ENCODE measurements around the gene SDK2.

The SDK2 gene

DNA sequence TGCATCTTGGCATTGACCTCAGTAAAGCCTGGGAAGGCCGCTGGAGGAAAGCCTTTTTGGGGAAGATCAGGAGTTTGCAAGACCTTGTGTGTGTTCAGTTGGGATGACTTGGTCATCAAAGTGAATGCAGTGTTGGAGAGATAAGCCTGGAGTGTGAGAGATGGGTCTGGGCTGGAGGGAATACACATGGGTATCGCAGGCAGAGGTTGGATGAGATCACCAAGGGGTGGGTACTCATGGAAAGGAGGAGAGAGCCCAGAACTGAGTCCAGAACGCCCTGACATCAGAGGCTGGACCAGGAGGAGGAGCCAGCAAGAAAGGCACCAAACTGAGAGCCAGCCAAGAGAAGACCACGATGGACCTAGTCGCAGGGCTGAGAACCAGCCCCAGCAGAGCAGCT lies 35.2 kb downstream of the SDK2 start:
- no peak for DNase-seq

DNA sequence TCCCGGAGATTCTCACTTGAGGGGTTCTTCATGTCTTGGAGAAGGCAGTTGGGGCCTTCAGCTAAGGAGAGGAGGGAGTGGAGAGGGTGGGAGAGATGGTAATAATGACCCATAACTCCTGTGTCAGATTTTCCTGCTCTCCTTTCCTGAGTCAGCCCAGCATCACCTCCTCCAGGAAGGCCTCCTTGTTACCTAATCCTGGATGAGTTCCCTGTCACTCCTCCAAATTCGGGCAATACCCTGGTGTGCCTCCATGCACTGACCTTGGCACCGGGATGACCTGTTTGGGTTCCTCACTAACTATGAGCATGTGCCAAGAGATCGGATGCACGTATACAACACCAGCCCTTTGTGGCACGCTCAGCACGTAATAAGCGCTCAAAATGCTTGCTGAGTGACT lies 38.8 kb downstream of the SDK2 start:
- DNase-seq, result no peak

DNA sequence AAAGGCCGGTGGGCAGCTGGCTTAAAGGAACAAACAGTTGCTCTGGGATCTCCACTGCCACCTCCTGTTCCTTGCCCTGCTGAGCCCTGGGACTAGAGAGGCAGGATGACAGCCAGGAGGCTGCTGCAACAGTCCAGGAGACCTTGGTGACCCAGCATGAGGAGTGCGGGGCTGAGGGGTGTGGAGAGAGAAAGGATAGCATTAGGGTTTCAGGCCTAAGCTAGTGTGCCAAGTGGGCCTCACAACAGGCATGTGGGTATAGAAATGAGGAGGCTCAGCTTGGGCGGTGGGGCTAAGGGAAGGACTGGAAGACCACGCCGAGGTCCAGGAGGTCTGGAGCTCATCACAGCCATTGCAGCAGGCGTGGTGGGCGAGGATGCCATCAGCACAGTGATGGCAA lies 39.8 kb downstream of the SDK2 start:
- DNase-seq, result no peak

DNA sequence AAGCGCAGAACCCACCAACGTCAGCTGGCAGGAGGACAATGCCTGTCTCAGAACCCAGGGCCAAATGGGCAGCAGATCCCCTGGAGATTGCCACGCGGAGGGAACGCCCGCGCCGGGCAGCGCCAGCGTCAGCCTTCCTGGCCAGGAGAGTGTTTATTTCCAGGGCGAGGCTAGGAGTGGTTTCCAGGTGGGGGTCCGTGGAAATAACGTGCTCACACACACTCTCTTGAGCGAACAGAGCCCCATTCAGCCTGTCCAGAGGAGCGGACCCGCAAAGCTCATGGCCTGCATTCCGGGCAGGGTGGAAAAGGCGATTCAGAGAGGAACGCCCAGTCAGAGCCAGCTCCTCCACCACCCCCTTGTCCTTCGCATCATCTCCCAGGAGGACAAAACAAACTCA lies 40.3 kb downstream of the SDK2 start:
- no peak for DNase-seq

DNA sequence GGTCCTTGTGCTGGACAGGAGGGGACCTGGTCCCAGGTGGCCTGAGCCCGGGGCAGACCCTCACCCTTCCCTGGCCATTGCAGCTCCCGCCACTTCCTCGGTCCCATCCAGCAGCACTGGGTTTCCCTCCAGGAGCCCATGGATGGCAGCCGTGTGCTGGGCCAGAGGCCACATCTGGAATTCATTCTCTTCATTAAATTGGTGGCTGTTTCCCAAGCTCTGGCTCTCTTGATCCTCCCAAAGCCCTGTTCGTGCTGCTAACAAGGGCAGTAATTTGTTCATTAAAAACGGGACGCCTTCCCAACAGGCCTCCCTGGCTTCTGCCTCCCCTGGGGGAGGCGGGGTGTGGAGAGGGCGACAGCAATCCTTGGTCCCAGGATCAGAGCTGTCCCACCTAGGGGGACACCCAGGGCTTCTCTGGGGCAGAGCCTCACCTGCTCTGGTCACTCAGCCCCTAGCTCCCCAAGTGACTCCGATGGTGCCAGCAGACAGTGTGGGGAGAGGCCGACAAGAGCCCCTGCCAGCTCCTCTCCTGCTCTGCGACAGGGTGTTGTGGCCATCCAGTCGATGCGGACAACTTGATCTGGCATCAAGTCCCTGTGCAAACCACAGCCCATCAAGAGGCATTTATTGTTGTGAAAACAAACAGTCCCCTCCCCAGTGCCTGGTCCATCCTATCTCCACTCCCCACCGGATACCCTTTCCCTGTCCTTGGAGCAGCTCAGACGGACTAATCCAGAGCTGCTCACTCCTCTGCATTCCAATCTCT lies 44.0 kb downstream of the SDK2 start:
- no peak for DNase-seq

DNA sequence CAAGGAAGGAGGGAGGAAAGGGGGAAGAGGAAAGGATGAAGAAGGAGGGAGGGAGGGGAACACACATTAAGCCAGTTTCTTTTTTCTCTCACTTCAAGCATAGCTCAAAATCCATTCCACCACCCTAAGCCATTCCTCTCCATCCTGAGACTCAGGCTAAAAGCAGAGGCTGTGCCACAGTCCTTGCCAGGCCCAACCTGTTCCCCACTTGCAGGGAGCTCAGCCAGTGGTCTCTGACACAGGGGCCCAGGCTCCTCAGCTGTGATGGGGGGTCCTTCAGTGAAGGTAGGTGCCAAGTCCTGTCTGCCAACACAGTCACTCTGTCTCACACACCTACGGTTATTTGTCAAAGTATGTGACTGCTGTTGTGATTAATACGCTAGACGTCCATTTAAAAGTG lies 44.6 kb downstream of the SDK2 start:
- no peak for DNase-seq

DNA sequence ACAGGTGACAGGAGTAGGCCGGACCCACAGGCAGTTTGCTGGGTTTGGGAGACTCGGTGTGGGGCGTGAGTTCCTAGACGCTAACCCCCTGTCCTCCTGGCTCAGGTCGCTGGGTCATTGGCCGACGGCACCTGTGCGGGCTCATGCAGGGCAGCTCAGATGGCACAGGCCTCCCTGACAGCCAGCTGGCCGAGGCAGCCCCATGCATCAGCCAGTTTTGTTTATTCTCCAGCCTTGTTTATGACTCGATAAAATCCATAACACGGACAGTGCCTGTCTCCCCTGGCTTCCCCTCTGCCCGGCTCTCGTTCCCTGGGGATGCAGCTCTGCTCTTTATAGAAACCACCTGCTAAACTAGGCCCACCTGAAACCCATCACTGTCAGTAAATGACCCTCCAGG lies 46.0 kb downstream of the SDK2 start:
- DNase-seq, result no peak

DNA sequence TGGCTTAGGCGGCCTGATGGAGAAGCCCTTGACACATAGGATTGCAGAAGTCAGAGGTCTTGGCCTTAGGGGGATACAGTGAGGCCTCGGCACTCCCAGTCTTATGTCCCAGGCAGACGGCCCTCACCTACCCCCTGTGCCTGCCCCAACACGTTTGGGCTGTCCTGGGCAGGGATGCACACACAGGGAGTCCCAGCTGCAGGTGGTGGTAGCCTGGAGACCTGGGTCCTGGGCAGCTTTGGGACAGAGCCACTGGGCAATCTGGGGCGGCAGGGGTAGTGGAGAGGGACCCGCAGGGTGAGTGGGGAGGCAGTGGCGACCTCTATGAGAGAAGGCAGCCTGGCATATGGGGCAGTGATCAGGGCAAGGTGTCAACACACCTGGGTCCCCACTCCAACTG lies 48.3 kb downstream of the SDK2 start:
- no peak for DNase-seq

DNA sequence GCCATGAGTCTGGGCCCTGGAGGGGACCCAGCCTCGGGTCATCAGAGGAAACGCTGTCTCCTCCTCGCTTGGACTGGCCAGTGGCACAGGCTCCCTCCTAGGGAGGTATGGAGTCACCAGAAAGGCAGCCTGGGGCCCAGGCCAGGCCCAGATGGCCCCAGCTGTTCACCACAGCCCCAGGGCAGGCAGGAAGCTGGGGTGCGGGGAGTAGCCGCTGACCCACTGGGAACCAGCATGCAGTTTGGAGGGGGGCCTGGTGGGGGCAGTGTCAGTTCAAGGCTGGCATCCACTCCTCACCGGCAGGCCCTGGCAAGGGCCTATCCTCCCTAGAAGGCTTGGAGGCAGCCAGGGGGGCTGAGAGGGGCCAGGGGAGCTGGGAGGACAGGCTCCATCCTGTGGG lies 48.8 kb downstream of the SDK2 start:
- DNase-seq, result no peak

DNA sequence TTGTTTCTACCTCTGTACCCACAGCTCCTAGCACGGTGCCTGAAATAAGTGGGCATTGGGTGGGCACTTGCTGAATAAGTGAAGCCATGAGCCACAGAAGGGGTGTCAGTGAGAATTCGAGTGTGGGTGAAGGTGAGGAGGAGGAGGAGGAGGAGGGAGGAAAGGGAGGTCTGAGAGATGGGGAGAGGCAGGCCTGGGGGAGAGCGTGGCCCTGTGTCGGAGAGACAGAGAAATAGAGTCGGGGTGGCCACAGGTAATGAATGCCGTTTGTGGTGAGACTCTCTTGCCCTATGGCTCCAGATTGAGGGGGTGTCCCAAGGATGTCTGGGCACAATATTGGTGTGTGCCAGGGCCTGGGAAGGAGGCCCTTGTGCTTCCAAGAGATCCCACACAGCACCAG lies 49.2 kb downstream of the SDK2 start:
- DNase-seq, result no peak

DNA sequence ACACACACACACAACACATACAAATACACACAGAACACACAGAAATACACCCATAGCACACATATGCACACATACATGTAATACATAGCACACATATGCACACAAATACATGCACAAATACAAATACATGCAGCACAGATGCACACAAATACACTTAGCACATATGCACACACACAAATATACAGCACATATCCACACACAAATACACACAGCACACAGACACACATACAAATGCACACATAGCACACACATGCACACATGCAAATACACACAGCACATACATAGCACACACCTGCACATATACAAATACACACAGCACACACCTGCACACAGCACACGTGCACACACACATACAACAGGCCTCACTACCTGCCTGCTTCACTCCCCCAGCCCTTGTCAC lies 49.6 kb downstream of the SDK2 start:
- DNase-seq, result no peak

DNA sequence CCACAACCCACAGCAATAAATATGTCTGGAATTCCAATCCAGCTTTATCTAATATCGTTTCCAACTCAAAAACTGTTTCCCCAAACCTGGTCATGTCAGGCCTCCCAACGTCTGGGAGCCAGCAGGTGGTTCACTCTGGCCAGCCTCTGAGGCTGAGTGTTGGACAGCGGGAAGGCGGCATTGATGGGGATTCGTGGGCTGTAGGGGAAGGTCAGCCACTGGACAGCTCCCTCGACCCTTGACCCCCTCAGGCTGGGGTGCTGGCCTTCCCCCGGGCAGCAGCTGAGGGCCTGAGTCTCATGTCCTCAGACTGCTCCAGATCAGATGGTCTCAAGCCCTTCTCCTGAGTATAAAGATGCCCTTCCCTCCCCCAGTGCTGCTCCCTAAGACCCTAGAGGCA lies 50.2 kb downstream of the SDK2 start:
- no peak for DNase-seq

DNA sequence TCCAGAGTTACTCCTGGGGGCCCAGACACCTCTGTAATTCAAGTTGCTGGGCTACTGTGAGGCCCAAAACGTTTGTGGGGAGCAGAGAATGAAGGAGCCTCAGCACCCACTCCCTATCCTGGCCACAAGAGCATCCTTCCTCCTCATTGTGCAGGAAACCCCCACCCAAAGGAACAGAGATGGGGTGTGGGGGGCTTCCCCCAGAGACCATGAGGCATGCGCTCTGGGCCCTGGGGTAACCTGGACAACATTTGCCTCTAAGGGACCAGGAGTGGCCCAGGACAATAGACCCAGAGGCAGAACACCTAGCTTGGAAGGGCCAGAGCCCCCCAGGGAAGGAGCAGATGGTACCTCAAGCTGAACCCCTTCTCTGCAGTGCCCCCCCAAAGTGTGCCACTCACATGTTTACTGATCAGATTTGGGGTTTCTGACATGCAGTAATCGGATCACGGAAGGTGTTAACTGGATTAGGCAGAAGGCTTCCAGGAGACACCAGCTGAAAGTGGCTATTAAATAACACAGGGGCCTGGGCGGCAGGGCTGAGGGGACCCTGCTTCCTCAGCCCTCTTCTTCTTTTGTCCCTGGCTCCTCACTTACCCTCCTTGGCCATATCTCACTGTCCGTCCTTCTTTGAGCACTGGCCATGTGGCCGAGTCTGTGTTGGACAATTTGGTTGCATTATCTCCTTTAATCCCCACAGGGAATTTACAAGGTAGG lies 50.8 kb downstream of the SDK2 start:
- no peak for DNase-seq

DNA sequence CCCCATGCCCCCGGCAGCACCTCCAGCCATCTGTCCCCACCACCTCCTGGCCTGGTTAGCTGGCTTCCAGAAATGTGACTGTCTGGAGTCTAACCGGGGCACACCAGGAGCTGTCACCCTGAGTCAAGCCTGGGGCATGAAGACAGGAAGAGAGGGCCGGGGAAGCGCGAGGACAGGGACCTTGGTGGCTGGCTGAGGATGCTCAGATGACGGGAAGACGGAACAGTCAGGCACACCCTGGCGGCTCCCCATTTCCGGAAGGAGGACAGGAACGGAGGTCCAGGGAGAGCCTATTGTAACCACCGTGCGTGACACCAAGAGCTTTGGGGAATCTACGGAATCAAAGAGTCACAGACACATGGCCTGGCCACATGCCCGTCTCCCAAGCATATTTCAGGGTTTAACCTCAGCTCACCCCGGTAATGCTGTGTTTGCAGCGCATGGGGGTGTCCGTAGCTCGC lies 51.7 kb downstream of the SDK2 start:
- no peak for DNase-seq

DNA sequence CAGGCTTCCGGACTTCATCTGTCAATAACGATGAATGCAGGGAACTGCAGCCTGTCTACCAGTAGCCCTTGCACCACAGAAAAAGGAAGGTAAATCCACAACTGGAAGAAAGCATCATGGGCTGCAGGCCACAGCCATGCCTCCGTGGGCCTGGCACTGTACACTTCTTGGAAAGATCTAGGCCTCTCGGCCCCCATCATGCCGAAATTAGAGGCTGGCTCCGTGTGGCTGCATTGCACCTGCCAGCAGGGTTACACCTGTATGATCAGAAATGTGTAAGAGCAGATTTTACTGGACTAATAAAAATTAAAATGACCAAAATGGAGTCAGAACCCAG lies 52.2 kb downstream of the SDK2 start:
- no peak for DNase-seq

DNA sequence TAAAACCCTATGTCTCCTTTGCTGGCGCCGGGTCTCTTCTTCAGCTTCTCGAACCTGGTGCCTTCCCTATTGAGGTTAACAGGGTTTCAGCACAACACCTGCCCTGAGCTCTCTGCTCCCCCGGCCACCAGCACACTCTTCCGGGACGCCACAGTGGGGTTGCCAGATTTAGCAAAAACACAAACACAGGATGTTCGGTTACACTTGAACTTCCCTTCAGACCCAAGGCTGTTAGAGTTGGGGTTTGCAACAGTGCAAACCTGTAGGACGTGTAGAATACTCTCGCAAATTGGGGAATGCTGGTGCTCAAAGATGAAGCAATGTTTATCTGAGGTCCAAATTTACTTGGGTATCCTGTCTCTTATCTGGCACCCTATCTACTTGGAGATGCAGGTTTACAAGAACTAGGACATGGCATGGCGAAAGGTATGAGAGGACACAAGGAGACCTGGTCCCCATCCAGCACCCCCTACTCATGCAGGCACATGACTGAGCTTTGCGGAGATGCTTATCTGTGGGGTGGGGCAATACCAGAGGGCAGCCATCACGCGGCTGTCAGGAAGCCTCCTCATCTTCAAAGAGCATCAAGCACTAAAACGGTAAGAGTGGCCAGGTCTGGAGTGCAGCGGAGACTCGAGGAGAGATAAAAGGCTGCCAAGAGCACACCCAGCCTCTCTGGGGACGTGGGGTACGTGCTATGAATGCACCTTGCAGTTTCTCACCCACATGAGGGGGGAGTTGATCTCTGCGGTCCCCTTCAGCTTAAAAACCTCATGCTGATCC lies 52.8 kb downstream of the SDK2 start:
- no peak for DNase-seq

DNA sequence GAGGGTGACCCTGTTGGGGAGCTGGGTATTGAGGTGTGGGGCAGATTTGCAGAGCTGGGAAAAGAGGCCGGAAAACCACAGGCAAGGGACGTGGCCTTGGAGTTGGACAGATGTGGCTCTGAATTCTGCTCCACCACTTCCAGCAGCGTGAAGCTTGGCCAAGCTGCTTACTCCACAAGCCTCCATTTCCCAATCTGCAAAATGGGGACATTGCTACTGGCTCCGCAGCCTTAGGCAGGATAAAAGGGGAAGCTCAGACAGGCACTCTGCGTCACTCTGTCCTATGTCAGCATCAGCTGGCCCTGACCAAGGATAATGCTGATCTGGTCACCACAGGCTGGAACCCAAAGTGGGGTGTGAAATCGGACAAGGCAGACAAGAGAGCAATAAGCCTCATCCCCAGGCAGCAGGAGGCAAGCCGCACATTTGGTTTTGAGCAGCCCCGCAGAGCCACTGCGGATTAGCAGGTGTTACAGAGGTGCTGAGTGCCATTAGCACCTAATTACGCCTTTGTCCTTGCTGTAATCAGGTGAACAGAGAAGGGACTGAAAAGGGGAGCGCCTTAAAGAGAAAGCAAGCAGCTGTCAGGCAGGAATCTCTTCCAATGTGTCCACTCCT lies 54.8 kb downstream of the SDK2 start:
- DNase-seq, result no peak

DNA sequence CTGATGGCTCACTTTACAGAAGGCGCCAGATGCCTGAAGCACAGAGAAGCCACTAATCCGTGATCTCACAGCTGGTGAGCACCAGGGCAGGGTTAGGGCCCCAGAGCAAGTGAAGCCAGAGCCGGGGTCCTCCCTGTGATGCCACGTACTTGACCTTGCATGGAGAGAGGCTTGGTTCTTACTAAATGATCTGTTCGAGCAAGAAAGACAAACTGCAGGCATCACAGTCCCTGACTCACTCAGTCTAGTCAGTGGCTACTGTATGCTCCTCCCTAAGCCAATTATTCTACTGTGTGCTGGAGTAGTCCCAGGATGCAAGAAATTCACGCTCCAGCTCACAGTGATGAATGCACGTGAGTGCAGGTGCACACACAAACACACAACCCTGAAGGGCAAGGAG lies 55.4 kb downstream of the SDK2 start:
- DNase-seq, result no peak

DNA sequence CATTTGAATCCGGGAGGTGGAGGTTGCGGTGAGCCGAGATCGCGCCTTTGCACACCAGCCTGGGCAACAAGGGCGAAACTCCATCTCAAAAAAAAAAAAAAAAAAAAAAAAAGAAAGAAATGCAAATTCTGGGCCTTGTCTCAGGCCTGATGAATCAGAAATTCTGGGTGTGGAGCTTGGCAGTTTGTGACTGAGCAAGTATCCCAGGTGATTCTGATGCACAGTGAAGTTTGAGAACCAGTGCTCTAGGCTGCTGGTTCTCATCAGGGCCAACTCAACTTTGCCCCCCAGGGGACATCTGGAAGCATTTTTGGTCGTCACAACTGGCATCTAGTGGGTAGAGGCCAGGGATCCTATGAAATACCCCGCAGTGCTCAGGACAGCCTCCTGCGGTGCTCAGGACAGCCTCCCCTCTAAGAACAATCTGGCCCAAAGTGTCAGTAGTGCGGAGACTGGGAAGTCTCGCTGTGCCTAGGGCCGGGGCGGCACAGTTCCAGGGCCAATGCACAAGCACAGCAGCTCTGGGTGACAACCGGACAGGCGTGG lies 55.9 kb downstream of the SDK2 start:
- DNase-seq, result no peak

DNA sequence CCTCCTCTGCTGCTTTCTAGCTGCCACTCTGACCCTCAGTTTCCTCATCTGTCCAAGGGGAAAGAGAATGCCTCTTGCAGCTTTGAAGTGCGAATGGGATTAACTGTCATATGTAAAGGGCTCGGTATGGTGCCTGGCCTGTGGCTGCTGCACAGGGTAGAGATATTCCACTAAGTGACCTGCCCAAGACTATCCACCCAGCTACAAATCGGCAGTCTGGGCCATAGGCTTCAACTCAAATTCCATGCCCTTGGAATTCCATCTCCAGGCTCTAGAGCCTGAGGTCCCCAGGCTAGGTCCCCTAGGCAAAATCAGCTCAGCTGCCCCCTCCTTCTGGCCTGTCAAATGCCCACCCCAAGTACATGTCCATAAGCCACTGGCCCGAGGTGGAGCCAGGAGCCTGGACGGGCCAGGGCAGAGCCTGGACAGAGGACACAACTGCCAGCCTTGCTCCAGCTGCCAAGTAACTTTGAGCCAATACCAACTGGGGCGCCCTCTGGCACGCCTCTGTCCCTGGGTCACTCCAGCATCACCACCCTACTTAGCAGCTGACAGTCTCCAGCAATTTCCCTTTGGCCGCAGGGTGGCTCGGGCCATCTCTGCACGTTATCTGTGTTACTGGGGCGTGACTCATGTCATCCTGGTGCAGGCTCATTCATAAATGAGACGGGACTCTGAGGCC lies 57.2 kb downstream of the SDK2 start:
- DNase-seq, result no peak

DNA sequence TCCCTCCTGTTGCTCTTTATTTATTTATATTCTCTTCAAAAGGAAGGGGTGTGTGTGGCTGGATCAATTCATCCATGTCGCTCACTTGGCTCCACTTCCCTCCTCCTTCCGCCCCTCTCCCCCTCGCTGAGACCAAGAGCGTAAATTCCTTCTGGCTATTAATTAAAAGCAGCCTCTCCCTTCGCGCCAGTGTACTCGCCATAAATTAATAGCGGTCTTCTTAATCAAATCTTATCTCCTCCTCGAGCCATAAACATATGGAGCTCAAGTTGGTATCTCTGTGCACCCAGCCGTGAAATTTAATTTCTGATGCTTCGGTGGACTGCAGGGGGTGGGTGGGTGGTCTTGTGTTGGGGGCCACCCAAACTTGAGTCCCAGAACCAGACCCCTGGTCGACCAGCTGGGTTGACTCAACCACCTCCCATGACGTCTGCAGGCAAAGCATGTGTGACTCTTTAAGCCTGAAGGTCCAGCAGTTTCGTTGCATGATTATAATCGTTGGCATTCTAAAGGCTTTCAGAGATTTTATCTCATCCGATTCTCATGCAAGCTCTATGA lies 57.9 kb downstream of the SDK2 start:
- no peak for DNase-seq

DNA sequence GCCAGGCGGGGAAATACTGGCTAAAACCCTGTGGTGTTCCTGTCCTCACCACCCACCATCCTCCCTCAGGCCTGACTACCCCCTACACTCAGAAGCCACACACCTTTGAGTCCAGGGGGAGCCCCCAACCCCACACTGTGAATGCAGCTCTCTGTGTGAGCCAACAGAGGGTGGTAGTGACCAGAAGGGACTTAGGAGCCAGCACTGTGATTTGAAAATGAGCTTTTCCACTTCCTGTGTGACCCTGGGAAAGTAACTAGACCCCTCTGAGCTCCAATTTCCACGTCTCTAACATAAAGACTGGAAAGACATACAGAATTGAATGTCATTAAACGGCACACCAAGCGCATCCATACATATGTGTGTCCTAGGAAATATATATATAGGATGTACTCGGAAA lies 58.7 kb downstream of the SDK2 start:
- DNase-seq, result no peak

Measured in EL (cell line).